NCI-H69 (cell line): ENCODE measurements around the gene SLC25A36.
"Not testable (repeated sequence)": the region's sequence is repeated elsewhere in the genome, so short reads cannot be mapped to it uniquely, and the experiment has no call there.

Experiments
- DNase-seq: peaks from one replicate; lab custom pipeline; 2025; lab: John Stamatoyannopoulos, UW

The SLC25A36 gene

DNA sequence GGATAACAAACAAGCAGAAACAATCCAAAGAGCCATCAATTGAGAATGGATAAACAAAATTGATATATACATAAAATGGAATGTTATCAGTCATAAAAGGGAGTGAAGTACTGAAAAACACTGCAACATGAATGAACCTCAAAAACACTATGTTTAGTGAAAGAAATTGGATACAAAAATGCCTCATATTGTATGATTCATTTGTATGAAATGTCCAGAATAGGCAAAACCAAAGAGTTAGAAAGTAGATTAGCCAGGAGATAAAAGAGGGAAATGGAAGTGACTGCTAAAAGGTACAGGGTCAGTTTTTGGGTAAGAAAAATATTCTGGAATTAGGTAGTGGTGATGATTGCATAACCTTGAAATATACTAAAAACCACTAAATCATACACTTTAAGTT, 9.8 kb upstream of the SLC25A36 start:
- no peak for DNase-seq

- DNase-seq: no peak
Observed at GRCh38 chr3:140933109-140933508, 8.5 kb upstream of the SLC25A36 start.

GRCh38 chr3:140933552-140933951, 8.1 kb upstream of the SLC25A36 start:
- peak; percentile 23 for DNase-seq

DNA sequence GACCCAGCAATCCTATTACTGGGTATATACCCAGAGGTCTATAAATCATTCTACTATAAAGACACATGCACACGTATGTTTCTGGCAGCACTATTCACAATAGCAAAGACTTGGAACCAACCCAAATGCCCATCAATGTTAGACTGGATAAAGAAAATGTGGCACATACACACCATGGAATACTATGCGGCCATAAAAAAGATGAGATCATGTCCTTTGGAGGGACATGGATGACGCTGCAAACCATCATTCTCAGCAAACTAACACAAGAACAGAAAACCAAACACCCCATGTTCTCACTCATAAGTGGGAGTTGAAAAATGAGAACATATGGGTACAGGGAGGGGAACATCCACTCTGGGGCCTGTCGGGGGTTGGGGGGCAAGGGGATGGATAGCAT, 2.3 kb upstream of the SLC25A36 start:
- not testable (repeated sequence) for DNase-seq

DNA sequence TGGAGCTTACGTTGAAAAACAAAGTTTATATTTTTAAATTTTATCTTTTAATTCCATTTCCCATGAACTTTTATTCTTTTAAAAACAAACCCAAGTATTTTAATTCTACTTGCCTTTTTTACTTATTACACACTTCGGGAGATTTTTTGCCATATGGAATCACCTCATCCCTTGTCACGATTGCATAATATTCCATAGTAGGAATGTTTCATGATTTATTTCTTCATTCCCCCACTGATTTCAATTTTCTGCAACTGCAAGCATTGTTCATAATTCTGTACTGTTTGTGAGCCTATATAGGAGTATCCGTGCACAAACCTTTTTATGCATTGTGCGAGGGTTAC, 574 bp upstream of the SLC25A36 start:
- no peak for DNase-seq

GRCh38 chr3:140942221-140943104, 827 bp downstream of the SLC25A36 start:
- DNase-seq: peak; percentile 74

DNA sequence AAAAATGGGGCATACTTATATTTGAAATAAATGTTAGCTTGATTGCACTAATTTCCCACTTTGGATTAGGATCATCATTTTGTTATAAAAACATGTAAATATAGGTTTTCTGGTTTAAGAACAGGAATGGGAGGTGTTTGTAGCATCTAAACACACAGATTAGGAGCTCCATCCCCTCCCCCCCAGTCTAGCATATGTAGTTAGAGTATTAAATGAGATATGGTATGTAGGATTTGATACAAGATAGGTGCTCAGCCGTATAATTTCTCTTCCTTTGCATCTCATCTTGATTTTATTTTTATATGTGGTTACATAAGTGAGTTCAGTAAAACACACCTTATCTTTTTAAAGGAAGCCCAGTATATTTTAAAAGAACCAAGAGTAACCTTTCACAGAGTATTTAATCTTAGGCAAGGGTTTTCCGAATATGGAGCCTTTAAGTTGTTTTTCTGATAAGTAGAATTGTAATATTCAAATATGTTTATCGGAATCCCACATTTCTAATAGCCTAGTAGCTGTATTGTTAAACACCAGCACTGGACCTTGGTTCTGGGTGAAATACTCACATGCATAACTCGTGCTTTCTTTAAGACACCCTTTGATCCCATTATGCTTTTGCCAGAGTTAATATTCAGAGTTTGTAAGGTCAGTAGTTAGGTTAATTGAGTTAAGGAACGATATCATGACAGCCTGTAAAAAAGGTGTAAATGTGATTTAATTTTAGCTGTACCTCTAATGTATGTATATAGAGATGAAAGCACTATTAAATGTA, 2.3 kb downstream of the SLC25A36 start:
- no peak for DNase-seq

DNA sequence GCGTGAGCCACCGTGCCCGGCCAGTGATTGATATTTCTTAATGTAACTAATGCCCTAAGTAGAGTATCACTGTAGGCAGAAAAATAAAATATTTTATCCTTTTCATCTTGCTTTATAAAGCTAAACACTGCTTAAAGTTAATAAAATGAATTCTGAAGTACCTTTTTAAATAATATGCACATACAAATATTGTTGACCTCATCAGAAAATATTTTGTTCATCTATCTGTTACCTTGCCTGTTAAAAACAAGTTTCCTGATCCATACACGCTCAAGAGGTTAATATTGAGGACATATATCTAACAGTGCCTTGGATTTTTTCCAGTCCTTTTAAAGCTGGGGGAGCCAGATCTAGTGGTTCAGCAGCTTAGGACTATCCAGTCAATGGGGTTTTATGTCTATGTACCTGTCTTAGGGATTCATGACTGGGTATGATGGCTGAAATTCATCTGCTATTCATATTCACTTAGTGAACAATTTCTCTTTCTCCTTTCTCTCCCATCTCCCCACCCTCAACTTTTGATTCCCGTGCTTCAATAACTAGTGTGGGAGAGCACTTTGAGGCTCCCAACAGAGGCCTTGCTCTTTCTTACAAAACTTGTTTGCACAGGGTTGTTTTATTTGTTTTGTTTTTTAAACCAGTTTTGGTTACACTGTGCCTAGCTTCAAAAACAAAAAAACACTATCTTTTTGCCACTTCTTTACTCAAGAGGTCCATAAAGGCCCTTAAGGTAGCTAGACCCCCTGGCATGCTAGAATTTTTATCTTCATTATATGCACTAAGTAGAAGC, 7.0 kb downstream of the SLC25A36 start:
- DNase-seq: no peak

- DNase-seq: no peak
Observed at GRCh38 chr3:140950144-140950543, 8.5 kb downstream of the SLC25A36 start.

DNA sequence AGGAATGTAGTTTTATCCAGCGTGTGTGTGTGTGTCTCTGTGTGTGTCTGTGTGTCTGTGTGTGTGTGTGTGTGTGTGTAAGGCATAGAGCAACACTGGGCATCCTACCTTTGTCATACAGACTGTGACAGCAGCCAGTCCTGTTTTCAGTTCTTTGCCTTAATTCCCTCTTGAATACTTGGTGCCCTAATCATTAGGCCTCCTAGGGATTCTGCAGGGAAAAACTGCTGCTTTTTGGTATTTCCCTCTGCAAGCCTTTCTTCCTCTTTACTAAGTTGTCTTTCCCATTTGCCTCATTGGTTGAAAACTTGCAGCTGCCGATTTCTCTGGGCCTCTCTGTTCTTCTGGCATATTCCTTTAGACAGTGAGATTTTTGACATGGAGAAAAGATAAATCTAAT, 9.2 kb downstream of the SLC25A36 start:
- DNase-seq: no peak

- DNase-seq: not testable (repeated sequence)
Observed at GRCh38 chr3:140951750-140952149, 10.1 kb downstream of the SLC25A36 start.

GRCh38 chr3:140953028-140953960, 11.7 kb downstream of the SLC25A36 start:
- DNase-seq: peak; percentile 25

- peak; percentile 31 for DNase-seq
Observed at GRCh38 chr3:140954576-140954975, 12.9 kb downstream of the SLC25A36 start.

- DNase-seq: no peak
Observed at GRCh38 chr3:140955645-140956044, 14.0 kb downstream of the SLC25A36 start.

- no peak for DNase-seq
Observed at GRCh38 chr3:140956058-140956835, 14.6 kb downstream of the SLC25A36 start.

DNA sequence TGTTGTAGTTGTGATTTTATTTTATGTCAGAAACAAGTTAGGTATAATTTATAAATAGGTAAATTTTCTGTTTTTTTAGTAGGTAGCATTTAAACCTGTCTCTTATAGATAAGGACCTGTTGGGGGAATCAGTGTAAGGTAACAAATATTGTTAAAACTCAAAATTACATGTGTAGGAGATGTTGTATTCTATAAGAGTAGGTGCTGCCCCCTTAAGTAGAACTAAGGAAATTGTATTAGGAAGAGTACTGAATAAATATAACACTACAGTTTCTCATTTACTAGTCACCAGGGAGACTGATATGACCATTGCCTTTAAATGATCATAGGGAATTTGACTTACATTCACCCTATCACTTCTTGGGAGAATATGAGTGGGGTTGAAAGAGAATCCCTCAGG, 31.2 kb downstream of the SLC25A36 start:
- DNase-seq: peak; percentile 16

- no peak for DNase-seq
Observed at GRCh38 chr3:140974900-140975299, 33.3 kb downstream of the SLC25A36 start.

GRCh38 chr3:140980663-140981062, 39.0 kb downstream of the SLC25A36 start:
- no peak for DNase-seq

- DNase-seq: not testable (repeated sequence)
Observed at GRCh38 chr3:140987792-140988191, 46.2 kb downstream of the SLC25A36 start.

- no peak for DNase-seq
Observed at GRCh38 chr3:140994316-140994715, 52.7 kb downstream of the SLC25A36 start.
